Nasal cavity respiratory epithelium epithelial cell of viscerocranial mucosa (primary cell): ENCODE measurements around the gene GHRL. TPM values are rescaled to one million over a fixed set of nuclear protein-coding genes. Genes with fewer than 3 reads are reported as not detected.

Source experiments
- total RNA-seq: library from RNA; depleted of rRNA; stranded (reverse); fragments of >200 nt; gene quantifications from 2 replicates; pipeline ENCODE4 v1.2.3, GENCODE V29; 2014

The GHRL gene
- total RNA-seq: not detected in 2 replicates

GRCh38 chr3:10292505-10293419 lies at the start of gene GHRL:
Gene GHRL (minus strand): TSS chr3:10292947. CDS start chr3:10290180, 2,767 bp downstream.

GRCh38 chr3:10248184-10248983 lies 44.4 kb downstream of the GHRL start, which contains the start of gene TATDN2:
Gene TATDN2 (plus strand): TSS chr3:10248459. CDS start chr3:10249201, 742 bp downstream.

Other genes starting within 250 kb of the GHRL start
- not detected in 2 replicates for gene FANCD2OS, start 184.7 kb downstream of the GHRL start, total RNA-seq
- 65.8 and 109 TPM in 2 replicates for gene BRK1, start 177.3 kb downstream of the GHRL start, total RNA-seq
- gene VHL, start 151.2 kb downstream of the GHRL start, total RNA-seq: 64.6 and 66.6 TPM in 2 replicates
- 10.3 and 20.1 TPM in 2 replicates for gene IRAK2, start 128.0 kb downstream of the GHRL start, total RNA-seq
- 8.5 and 17.1 TPM in 2 replicates for gene TATDN2, start 44.5 kb downstream of the GHRL start, total RNA-seq
- gene SEC13, start 28.2 kb upstream of the GHRL start, total RNA-seq: 151 and 226 TPM in 2 replicates
- not detected in 2 replicates for gene ATP2B2, start 212.6 kb upstream of the GHRL start, total RNA-seq